Smooth muscle cell of the brain vasculature (primary cell): ENCODE results near the gene FAU.
A peak's percentile ranks its signal among the peaks of the same experiment; 100 is the strongest.

ENCODE experiments used
- DNase-seq: peaks from one replicate; pipeline ENCODE4 v3.0.0-alpha.2; 2012; ENCODE audit warnings: low read depth, low spot score

Gene FAU

GRCh38 chr11:65108469-65109123 lies 13.3 kb downstream of the FAU start:
- no peak for DNase-seq

GRCh38 chr11:65107751-65108468 lies 14.0 kb downstream of the FAU start:
- DNase-seq: no peak

- DNase-seq: no peak
Observed at GRCh38 chr11:65107078-65107477, 14.9 kb downstream of the FAU start.

- DNase-seq: no peak
Observed at GRCh38 chr11:65104628-65105027, 17.3 kb downstream of the FAU start.

- DNase-seq: no peak
Observed at GRCh38 chr11:65103476-65103875, 18.5 kb downstream of the FAU start.

DNA sequence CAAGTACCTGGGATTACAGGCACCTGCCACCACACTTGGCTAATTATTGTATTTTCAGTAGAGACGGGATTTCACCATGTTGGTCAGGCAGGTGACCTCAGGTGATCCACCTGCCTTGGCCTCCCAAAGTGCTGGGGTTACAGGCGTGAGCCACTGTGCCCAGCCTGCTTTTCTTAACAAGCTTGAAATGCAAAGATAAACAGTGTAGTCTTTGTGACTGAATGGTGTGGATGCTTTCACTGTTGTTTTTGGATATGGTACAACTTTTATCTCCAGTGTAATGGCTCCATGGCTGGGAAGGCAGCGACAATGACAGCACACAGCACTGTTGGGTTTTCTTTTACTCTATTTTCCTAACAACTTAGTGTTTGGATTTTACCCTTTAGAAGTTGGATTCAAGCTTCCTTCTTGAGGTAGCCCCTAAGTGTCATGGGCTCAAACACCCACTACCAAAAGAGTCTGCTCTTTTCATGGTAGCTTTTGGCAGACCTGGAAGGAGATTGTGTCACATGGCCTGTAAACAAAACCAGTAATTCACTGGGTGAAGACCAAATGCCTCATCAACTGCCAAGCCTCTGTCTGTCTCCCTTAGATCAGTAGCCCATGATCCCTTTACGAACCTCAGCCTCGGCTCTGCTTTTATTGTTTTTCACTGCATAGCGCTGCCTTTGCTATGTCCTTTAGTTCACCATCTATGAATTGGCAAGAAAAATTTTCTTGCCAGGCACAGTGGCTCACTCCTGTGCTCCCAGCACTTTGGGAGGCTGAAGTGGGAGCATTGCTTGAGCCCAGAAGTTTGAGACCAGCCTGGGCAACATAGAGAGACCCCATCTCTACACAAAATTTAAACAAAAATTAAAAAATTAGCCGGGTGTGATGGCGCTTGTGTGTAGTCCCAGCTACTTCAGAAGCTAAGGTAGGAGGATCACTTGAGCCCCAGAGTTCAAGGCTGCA lies 19.5 kb downstream of the FAU start:
- DNase-seq: no peak

DNA sequence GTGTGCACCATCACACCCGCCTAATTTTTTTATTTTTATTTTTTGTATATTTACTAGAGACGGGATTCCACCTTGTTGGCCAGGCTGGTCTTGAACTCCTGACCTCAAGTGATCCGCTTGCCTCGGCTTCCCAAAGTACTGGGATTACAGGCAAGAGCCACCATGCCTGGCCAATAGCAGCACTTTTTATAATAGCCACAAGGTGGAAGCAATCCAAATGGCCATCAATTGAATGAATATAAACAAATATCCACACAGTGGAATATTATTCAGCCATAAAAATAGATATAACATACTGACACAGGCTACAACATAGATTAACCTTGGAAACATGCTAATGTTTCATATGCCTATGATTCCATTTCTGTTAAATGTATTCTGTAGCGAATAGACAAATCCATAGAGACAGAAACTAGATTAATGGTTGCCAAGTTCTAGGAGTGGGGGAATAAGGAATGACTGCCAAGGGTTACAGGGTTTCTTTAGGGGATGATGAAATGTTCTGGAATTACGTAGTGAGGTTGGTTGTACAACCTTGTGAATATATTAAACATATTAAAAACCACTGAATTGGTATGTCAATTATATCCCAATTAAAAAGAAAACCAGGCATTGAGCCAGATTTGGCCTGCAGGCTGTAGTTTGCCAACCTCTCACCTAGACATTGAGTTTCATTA lies 21.1 kb downstream of the FAU start:
- no peak for DNase-seq

- no peak for DNase-seq
Observed at GRCh38 chr11:65096926-65097325, 25.0 kb downstream of the FAU start.

- peak; percentile 73 for DNase-seq
Observed at GRCh38 chr11:65095974-65096806, 25.7 kb downstream of the FAU start, which contains the start of gene VPS51. TSS of gene VPS51 (plus strand) at chr11:65096214. CDS start at chr11:65096251, 37 bp downstream.

DNA sequence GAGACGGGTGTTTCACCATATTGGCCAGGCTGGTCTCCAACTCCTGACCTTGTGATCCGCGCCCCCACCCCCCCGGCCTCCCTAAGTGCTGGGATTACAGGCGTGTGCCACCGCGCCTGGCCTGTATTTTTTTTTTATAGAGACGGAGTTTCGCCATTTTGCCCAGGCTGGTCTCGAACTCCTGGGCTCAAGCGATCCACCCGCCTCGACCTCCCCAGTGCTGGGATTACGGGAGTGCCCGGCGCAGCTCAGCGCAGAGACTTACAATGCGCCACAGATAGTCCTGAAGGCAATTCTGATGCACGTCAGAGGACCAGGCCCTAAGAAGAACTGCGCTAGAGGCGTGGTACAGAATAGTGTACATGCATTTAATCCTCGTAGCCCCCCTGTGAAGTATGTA lies 26.5 kb downstream of the FAU start:
- DNase-seq: no peak

- no peak for DNase-seq
Observed at GRCh38 chr11:65090628-65091027, 31.3 kb downstream of the FAU start.

DNA sequence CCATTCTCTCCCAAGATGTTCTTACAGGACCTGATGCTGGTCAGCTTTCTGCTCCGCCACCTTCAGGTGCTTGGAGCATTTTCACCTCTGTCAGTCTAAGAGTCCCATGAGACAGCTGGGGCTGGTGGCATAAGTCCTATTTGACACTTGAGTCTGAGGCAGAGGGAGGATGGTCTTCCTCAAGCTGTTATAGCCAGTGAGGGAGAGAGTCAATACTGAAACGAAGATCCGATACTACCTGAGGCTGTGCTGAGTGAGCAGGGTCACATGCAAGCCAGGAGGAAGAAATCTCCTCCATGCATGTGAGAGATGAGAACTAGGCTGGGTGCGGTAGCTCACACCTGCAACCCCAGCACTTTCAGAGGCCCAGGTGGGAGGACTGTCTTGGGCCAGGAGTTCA lies 32.3 kb downstream of the FAU start:
- DNase-seq: no peak

- DNase-seq: no peak
Observed at GRCh38 chr11:65087827-65088226, 34.1 kb downstream of the FAU start.

GRCh38 chr11:65087216-65087615 lies 34.7 kb downstream of the FAU start:
- no peak for DNase-seq

DNA sequence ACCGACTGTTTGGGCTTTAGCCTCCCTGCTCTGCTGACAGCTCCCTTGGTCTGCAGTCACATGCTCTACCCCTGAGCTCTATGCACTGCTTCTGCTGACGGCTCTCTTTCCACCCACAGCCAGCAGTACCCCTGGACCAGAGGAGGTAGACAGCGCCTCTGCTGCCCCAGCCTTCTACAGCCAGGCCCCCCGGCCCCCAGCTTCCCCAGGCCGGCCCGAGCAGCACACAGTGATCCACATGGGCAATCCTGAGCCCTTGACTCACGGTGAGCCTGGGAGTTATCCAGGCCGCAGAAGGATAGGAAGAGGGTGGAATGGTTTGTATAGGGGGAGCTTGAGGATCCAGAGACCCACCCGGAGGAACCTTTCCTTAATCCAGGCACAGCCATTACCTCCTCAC lies 35.1 kb downstream of the FAU start:
- DNase-seq: no peak

- DNase-seq: no peak
Observed at GRCh38 chr11:65085446-65085845, 36.5 kb downstream of the FAU start.

GRCh38 chr11:65084598-65085375 lies 37.1 kb downstream of the FAU start:
- no peak for DNase-seq

DNA sequence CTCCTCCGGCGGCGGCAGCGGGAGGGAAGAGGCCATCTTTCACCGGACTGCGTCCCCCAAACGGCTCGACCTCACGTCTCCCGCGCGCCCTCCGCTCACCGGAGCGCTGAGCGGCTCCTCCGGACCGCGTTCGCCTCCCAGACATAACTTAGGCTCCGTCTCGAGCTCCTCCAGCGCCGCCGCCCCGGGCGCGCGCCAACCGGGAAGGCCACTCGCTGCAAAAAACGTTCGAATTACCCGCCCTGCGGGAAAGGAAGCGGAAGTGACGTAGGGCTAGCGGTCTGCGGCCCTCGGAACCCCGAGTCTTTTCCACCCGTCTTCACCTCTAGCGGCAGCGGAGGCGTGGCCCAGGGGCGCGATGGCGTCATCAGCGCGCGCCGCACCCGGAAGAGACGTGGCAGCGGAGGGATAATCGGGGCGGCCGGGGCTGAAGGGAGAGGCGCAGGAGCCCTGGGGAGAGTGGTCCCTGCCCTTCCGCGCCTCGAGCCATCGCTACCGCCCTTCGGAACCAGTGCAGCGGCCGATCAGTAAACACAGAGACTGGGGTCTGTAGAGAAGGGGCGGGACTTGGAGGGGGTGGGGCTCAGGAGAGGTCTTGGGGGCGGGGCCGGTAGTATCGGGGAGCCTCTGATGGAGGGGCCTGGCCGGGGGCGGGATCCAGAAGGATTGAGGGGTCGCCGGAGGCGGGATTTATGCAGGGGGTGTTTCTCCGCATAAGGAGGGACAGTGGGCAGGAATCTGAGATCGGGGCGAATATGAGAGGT lies 37.9 kb downstream of the FAU start, which contains the start of the genes CDCA5 and ZFPL1:
Gene CDCA5 (minus strand): TSS at position 207 of the 764 bp plus-strand sequence. CDS start 62 bp downstream, at position 145.
Gene ZFPL1 (plus strand): TSS at position 389 of the 764 bp plus-strand sequence. CDS start 477 bp downstream, outside the sequence.
- peak; percentile 83 for DNase-seq
